ENCODE data around the gene TRABD2B.

TRABD2B gene

GRCh38 chr1:47915677-47916353 lies 81.4 kb downstream of the TRABD2B start:
- DNase-seq (ENCODE audit: insufficient read length, low spot score) (no peak), FAIRE-seq (no peak)
- no peak for TF ChIP-seq POLR2A (IDR thresholded peaks at IDR 0.05; ENCODE audit: low read depth, low read length)

GRCh38 chr1:47914952-47915676 lies 82.1 kb downstream of the TRABD2B start:
- DNase-seq (ENCODE audit: insufficient read length, low spot score) = no peak
- FAIRE-seq = no peak
- no peak for TF ChIP-seq POLR2A (IDR thresholded peaks at IDR 0.05; ENCODE audit: low read depth, low read length)

- no peak for DNase-seq (ENCODE audit: insufficient read length, low spot score)
- no peak for TF ChIP-seq POLR2A (IDR thresholded peaks at IDR 0.05; ENCODE audit: low read depth, low read length)
- no peak for FAIRE-seq
Observed at GRCh38 chr1:47914218-47914938, 82.8 kb downstream of the TRABD2B start.

GRCh38 chr1:47913225-47913823 lies 83.9 kb downstream of the TRABD2B start:
- no peak for TF ChIP-seq POLR2A (IDR thresholded peaks at IDR 0.05; ENCODE audit: low read depth, low read length)
- no peak for DNase-seq (ENCODE audit: insufficient read length, low spot score)
- no peak for FAIRE-seq

- TF ChIP-seq POLR2A (IDR thresholded peaks at IDR 0.05; ENCODE audit: low read depth, low read length) = no peak
- DNase-seq (ENCODE audit: insufficient read length, low spot score) = no peak
- FAIRE-seq = no peak
Observed at GRCh38 chr1:47912756-47913155, 84.4 kb downstream of the TRABD2B start.

GRCh38 chr1:47911892-47912291 lies 85.3 kb downstream of the TRABD2B start:
- FAIRE-seq (no peak), DNase-seq (ENCODE audit: insufficient read length, low spot score) (no peak)
- TF ChIP-seq POLR2A (IDR thresholded peaks at IDR 0.05; ENCODE audit: low read depth, low read length) = no peak

GRCh38 chr1:47911424-47911823 lies 85.8 kb downstream of the TRABD2B start:
- no peak for FAIRE-seq

GRCh38 chr1:47908258-47908657 lies 88.9 kb downstream of the TRABD2B start:
- FAIRE-seq (no peak), DNase-seq (ENCODE audit: insufficient read length, low spot score) (no peak)
- TF ChIP-seq POLR2A (IDR thresholded peaks at IDR 0.05; ENCODE audit: low read depth, low read length) = no peak

More at GRCh38 chr1:47911424-47911823, 85.8 kb downstream of the TRABD2B start:
- no peak for TF ChIP-seq POLR2A (IDR thresholded peaks at IDR 0.05; ENCODE audit: low read depth, low read length)
- DNase-seq (ENCODE audit: insufficient read length, low spot score) = no peak

- no peak for TF ChIP-seq POLR2A (IDR thresholded peaks at IDR 0.05; ENCODE audit: low read depth, low read length)
- DNase-seq (ENCODE audit: insufficient read length, low spot score) = no peak
- no peak for FAIRE-seq
Observed at GRCh38 chr1:47907177-47907528, 90.0 kb downstream of the TRABD2B start.

- FAIRE-seq (no peak), DNase-seq (ENCODE audit: insufficient read length, low spot score) (no peak)
- TF ChIP-seq POLR2A (IDR thresholded peaks at IDR 0.05; ENCODE audit: low read depth, low read length) = no peak
Observed at GRCh38 chr1:47906527-47907176, 90.5 kb downstream of the TRABD2B start.

GRCh38 chr1:47906009-47906432 lies 91.2 kb downstream of the TRABD2B start:
- DNase-seq (ENCODE audit: insufficient read length, low spot score) (no peak), FAIRE-seq (no peak)
- no peak for TF ChIP-seq POLR2A (IDR thresholded peaks at IDR 0.05; ENCODE audit: low read depth, low read length)

GRCh38 chr1:47903723-47904122 lies 93.5 kb downstream of the TRABD2B start:
- DNase-seq (ENCODE audit: insufficient read length, low spot score) (no peak), FAIRE-seq (no peak)
- TF ChIP-seq POLR2A (IDR thresholded peaks at IDR 0.05; ENCODE audit: low read depth, low read length) = no peak

- DNase-seq (ENCODE audit: insufficient read length, low spot score) = no peak
Observed at GRCh38 chr1:47901001-47901575, 96.1 kb downstream of the TRABD2B start.

More at GRCh38 chr1:47901001-47901575, 96.1 kb downstream of the TRABD2B start:
- FAIRE-seq = no peak
- no peak for TF ChIP-seq POLR2A (IDR thresholded peaks at IDR 0.05; ENCODE audit: low read depth, low read length)

Data from H54 (cell line).